HG03354 (cell line): Measurements from ENCODE around the gene ZNF84.

Experiments used
- ATAC-seq: cut with Tn5 transposase; IDR thresholded peaks from one replicate; pipeline ENCODE4 v1.9.1; 2021; ENCODE audit warnings: mild to moderate bottlenecking; ENCODE audit not compliant: unreplicated experiment, poor library complexity, severe bottlenecking

ZNF84 gene

GRCh38 chr12:133108150-133108549, 70.8 kb downstream of the ZNF84 start:
- no peak for ATAC-seq
